Measurements from ENCODE around the gene SSRP1. TPM values are rescaled to one million over a fixed set of nuclear protein-coding genes. Genes with fewer than 3 reads are reported as not detected.
"Not testable (repeated sequence)": the region's sequence is repeated elsewhere in the genome, so short reads cannot be mapped to it uniquely, and the experiment has no call there.

Gene SSRP1
- total RNA-seq, 4 donors from 2014 or later: 51.0 to 67.5 (median 56.5) TPM

DNA sequence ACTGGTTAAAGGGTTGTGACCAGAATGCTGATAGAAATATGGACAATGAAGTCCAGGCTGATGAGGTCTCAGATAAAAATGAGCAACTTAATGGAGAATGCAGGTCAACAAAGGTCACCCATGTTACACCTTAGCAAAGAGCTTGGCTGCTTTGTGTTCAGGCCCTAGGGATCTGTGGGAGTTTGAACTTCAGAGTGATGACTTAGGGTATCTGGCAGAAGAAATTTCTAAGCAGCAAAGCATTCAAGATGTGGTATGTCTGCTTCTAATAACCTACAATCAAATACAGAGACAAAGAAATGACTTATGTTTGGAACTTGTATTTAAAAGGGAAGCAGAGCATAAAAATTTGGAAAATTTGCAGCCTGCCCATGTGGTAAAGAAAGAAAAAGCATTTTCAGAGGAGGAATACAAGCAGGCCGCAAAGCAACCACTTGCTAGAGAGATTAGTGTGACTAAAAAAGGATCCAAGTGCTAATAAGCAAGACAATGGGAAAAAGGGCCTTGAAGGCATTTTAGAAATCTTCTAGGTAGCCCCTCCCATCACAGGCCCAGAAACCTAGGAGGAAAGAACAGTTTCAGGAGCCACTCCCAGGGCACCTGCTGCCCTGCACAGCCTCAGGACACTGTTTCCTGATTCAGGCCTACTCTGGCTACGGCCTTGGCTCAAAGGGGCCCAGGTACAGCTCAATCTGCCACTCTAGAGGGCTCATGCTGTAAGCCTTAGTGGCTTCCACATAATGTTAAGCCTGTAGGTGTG is 52.3 kb downstream of the SSRP1 start:
- Histone ChIP-seq H3K27ac (no peak overlapping the region), H3K36me3 (no peaks in the 10 kb centered on the region), H3K4me1 (peaks cover 0 to 2% (median 0%) of the 10 kb centered on the region in 4 donors), H3K4me3 (no peak overlapping the region), H3K9me3 (no peaks in the 10 kb centered on the region), H3K27me3 (no peaks in the 10 kb centered on the region)
- no peak for DNase-seq (ENCODE audit: low spot score in 2 of 2)
- 77 to 93% methylated on average over 2 of the region's 2 CpGs for WGBS, 2 donors
- TF ChIP-seq EP300 (IDR thresholded peaks at IDR 0.05): no peak
- TF ChIP-seq, protein P1, sequence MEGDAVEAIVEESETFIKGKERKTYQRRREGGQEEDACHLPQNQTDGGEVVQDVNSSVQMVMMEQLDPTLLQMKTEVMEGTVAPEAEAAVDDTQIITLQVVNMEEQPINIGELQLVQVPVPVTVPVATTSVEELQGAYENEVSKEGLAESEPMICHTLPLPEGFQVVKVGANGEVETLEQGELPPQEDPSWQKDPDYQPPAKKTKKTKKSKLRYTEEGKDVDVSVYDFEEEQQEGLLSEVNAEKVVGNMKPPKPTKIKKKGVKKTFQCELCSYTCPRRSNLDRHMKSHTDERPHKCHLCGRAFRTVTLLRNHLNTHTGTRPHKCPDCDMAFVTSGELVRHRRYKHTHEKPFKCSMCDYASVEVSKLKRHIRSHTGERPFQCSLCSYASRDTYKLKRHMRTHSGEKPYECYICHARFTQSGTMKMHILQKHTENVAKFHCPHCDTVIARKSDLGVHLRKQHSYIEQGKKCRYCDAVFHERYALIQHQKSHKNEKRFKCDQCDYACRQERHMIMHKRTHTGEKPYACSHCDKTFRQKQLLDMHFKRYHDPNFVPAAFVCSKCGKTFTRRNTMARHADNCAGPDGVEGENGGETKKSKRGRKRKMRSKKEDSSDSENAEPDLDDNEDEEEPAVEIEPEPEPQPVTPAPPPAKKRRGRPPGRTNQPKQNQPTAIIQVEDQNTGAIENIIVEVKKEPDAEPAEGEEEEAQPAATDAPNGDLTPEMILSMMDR (IDR thresholded peaks at IDR 0.05): no peak
- TF ChIP-seq POLR2A (IDR thresholded peaks at IDR 0.05): no peak

DNA sequence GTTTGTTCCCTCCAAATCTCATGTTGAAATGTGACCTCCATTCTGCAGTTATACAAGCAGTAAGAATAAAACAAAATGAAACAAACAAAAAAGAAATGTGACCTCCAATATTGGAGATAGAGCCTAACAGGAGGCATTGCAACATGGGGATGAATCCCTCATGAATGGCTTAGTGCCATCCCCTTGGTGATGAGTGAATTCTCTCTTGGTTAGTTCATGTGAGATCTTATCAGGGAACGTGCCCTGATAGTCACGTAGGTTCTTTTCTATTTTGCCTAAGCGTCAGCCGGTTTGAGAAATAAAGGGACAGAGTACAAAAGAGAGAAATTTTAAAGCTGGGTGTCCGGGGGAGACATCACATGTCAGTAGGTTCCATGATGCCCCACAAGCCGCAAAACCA is 54.1 kb downstream of the SSRP1 start:
- H3K27ac ChIP-seq; H3K27me3 ChIP-seq; H3K9me3 ChIP-seq; H3K36me3 ChIP-seq; DNase-seq (ENCODE audit: low spot score in 2 of 2); H3K4me3 ChIP-seq: not testable (repeated sequence)
- H3K4me1 ChIP-seq: peaks cover 0 to 14% (median 0%) of the 10 kb centered on the region in 4 donors
- WGBS, 2 donors: 79 to 94% methylated on average over 6 of the region's 6 CpGs

DNA sequence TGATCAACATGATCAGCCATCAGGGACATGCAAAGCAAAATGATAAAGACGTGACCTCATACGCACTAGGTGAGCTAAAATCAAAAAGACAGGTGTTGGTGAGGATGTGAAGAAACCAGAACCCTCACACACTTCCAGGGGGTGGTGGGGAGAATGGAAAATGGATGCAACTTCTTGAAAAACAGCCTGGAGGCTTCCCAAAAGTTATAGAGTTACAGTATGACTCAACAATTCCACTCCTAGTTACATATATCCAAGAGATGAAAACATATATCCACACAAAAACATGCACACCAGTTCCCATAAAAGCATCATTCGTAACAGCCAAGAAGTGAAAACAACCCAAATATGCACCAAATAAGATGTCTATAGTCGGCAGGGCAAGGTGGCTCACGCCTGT is 56.6 kb downstream of the SSRP1 start:
- Histone ChIP-seq H3K27me3 (no peaks in the 10 kb centered on the region), H3K9me3 (no peaks in the 10 kb centered on the region), H3K4me3 (no peak overlapping the region), H3K36me3 (no peaks in the 10 kb centered on the region), H3K4me1 (peaks cover 0 to 14% (median 0%) of the 10 kb centered on the region in 4 donors), H3K27ac (no peak overlapping the region)
- no peak for TF ChIP-seq EP300 (IDR thresholded peaks at IDR 0.05)
- WGBS, 2 donors: 92 to 93% methylated on average over 5 of the region's 5 CpGs
- DNase-seq (ENCODE audit: low spot score in 2 of 2): no peak

- Histone ChIP-seq H3K4me1 (peaks cover 0 to 14% (median 0%) of the 10 kb centered on the region in 4 donors), H3K27me3 (no peaks in the 10 kb centered on the region), H3K9me3 (peaks cover 0 to 3% (median 0%) of the 10 kb centered on the region in 4 donors), H3K36me3 (no peaks in the 10 kb centered on the region), H3K4me3 (no peak overlapping the region), H3K27ac (peak overlapping the region in 1 of 4 donors; percentile 75)
- 84 to 90% methylated on average over 7 of the region's 7 CpGs for whole genome bisulfite sequencing, 2 donors
- no peak for DNase-seq (ENCODE audit: low spot score in 2 of 2)
- TF ChIP-seq, protein P1 (IDR thresholded peaks at IDR 0.05): no peak
- TF ChIP-seq POLR2A (IDR thresholded peaks at IDR 0.05) (no peak), EP300 (IDR thresholded peaks at IDR 0.05) (no peak)
Observed at GRCh38 chr11:57278721-57279095, 57.0 kb downstream of the SSRP1 start.

GRCh38 chr11:57277845-57278720 is 57.6 kb downstream of the SSRP1 start:
- no peaks in the 10 kb centered on the region for H3K36me3 ChIP-seq
- peak overlapping the region in 1 of 4 donors; percentile 18 for H3K4me3 ChIP-seq
- H3K27ac ChIP-seq: peak overlapping the region in 3 of 4 donors; percentile 46 to 75 (median 72)
- DNase-seq (ENCODE audit: low spot score in 2 of 2): peak; percentile 59 to 83
- peaks cover 0 to 14% (median 0%) of the 10 kb centered on the region in 4 donors for H3K4me1 ChIP-seq
- TF ChIP-seq, protein P1 (IDR thresholded peaks at IDR 0.05): peak; percentile 67 to 81 (median 77)
- no peak for TF ChIP-seq EP300 (IDR thresholded peaks at IDR 0.05)
- H3K9me3 ChIP-seq: peaks cover 0 to 9% (median 0%) of the 10 kb centered on the region in 4 donors
- 9% methylated on average over 14 of the region's 14 CpGs for WGBS, 2 donors
- no peaks in the 10 kb centered on the region for H3K27me3 ChIP-seq

Measured in tibial nerve (tissue), 4 donors.